ENCODE data around the gene SEC63. TPM values are rescaled to one million over a fixed set of nuclear protein-coding genes. Genes with fewer than 3 reads are reported as not detected.
"Not testable (repeated sequence)": the region's sequence is repeated elsewhere in the genome, so short reads cannot be mapped to it uniquely, and the experiment has no call there.

SEC63 gene
- total RNA-seq, 2 donors from 2014 or later, result 64.9 to 66.1 TPM

DNA sequence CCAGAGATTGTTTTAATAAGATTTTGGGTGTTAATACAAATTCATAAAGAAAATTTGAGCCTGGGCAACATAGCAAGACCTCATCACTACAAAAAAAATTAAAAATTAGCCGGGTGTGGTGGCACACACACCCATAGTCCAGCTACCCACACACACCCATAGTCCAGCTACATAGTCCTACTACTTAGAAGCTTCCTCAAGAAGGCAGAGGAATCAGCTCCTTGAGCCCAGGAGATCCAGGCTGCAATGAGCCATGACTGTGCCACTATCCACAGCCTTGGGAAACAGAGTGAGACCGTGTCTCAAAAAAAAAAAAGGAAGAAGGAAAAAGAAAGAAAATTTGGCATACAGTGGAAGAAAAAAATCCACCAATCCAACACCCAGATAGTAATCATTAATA, 16.8 kb downstream of the SEC63 start:
- ATAC-seq (peak; percentile 25), DNase-seq (no peak)
- intact Hi-C loops (cut with DNase I, micrococcal nuclease), result no loop called here

GRCh38 chr6:107936910-107937292, 21.1 kb downstream of the SEC63 start:
- intact Hi-C loops (cut with DNase I, micrococcal nuclease); DNase-seq; ATAC-seq: not testable (repeated sequence)

DNA sequence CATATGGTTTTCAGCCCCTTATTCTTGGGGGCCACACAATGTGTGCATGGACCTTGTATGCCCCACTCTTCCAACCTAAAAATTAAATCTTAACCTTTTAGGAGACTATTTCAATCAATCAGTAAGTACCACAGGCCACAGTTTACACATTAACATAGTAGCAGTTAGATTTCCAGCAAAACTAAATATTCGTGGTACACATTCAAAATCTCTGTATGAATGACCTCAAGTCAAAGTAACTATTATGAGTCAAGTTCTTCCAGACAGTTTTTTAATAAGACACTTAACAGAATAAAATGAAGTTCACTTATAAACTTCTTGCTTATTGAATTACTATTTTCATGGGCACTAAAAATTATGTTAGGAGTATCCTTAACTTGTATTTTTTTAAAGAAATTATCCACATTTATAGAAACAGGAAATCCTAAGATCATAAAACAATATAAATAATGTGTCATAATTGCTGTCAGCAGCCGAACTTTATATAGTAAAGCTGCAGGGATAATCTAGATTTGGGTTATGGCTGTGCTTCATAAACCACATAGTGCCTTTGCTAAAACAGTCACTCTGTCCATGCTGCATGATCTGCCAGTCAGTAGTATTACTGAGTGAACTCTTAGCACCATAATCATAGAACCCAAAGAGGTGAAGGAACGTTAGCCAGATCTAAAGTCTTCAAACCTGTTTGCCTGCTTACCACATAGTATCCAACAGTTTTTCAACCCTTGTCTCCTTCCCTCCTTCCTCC, 21.7 kb downstream of the SEC63 start:
- peak; percentile 85 for ATAC-seq
- intact Hi-C loops (cut with DNase I, micrococcal nuclease), result no loop called here
- no peak for DNase-seq

DNA sequence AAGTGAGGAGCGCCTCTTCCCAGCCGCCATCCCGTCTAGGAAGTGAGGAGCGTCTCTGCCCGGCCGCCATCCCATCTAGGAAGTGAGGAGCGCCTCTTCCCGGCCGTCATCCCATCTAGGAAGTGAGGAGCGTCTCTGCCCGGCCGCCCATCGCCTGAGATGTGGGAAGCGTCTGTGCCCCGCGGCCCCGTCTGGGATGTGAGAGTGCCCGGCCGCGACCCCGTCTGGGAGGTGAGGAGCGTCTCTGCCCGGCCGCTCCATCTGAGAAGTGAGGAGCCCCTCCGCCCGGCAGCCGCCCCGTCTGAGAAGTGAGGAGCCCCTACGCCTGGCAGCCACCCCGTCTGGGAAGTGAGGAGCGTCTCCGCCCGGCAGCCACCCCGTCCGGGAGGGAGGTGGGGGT, 23.8 kb downstream of the SEC63 start:
- DNase-seq; ATAC-seq; intact Hi-C loops (cut with DNase I, micrococcal nuclease): not testable (repeated sequence)

GRCh38 chr6:107932580-107932979, 25.4 kb downstream of the SEC63 start:
- DNase-seq, result no peak
- no peak for ATAC-seq
- intact Hi-C loops (cut with DNase I, micrococcal nuclease), result no loop called here

GRCh38 chr6:107931894-107932293, 26.1 kb downstream of the SEC63 start:
- intact Hi-C loops (cut with DNase I, micrococcal nuclease), result no loop called here
- ATAC-seq, result no peak
- no peak for DNase-seq

DNA sequence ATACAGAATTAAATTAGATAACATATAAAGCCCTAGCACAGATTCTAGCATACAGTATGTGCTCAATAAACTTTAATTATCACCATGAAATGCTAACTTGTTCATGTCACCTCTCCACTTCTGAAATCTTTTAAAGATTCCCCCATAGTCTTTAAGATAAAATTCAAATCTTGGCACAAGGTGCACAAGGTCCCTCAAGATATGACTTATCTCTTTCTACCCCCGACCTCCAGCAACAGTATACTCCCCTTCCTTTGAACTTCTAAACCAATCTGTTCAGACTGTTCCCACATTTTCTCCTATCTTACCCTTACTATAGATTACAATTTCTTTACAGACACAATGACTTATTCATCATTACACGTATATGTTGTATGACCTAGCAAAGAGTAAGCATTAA, 29.0 kb downstream of the SEC63 start:
- no peak for DNase-seq
- ATAC-seq, result no peak
- intact Hi-C loops (cut with DNase I, micrococcal nuclease), result no loop called here

- intact Hi-C loops (cut with DNase I, micrococcal nuclease); DNase-seq; ATAC-seq: not testable (repeated sequence)
Observed at GRCh38 chr6:107926697-107927544, 31.1 kb downstream of the SEC63 start.

- intact Hi-C loops (cut with DNase I, micrococcal nuclease), result no loop called here
- ATAC-seq, result no peak
- DNase-seq, result no peak
Observed at GRCh38 chr6:107917451-107918375, 40.3 kb downstream of the SEC63 start.

GRCh38 chr6:107916961-107917360, 41.0 kb downstream of the SEC63 start:
- DNase-seq; ATAC-seq; intact Hi-C loops (cut with DNase I, micrococcal nuclease): not testable (repeated sequence)

GRCh38 chr6:107911692-107912091, 46.3 kb downstream of the SEC63 start:
- DNase-seq (no peak), ATAC-seq (no peak)
- intact Hi-C loops (cut with DNase I, micrococcal nuclease), result no loop called here

DNA sequence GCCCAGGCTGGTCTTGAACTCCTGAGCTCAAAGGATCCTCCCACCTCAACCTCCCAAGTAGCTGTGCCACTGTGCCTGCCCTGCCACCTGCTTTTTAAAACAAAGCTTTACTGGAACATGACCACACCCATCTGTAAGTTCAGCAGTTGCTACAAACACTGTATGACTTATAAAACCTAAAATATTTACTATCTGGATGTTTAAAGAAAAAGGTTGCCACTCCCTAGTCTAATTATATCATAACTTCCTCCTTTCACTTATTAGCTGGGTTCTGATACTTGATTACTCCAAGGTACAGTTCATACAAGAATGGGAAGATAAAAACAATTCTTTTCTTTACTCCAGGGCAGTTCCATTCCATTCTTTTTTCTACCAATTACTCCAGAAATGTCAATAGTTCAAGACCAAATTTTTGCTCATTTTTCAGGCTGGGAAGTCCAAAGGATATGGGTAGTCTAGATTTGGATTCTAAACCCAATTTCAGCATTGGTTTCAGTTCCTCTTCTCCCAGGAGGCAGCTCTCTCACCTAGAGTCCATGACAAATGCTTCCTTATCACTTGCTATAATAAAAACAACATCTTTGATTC, 63.1 kb downstream of the SEC63 start:
- intact Hi-C loops (cut with DNase I, micrococcal nuclease), result no loop called here
- peak; percentile 95 for ATAC-seq
- peak; percentile 45 to 71 for DNase-seq

- DNase-seq; ATAC-seq; intact Hi-C loops (cut with DNase I, micrococcal nuclease): not testable (repeated sequence)
Observed at GRCh38 chr6:107890431-107890830, 67.6 kb downstream of the SEC63 start.

DNA sequence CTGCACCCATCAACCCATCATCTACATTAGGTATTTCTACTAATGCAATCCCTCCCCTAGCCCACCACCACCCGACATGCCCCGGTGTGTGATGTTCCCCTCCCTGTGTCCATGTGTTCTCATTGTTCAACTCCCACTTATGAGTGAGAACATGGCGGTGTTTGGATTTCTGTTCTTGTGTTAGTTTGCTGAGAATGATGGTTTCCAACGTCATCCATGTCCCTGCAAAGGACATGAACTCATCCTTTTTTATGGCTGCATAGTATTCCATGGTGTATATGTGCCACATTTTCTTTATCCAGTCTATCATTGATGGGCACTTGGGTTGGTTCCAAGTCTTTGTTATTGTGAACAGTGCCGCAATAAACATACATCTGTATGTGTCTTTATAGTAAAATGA, 72.1 kb downstream of the SEC63 start:
- DNase-seq; ATAC-seq; intact Hi-C loops (cut with DNase I, micrococcal nuclease): not testable (repeated sequence)

DNA sequence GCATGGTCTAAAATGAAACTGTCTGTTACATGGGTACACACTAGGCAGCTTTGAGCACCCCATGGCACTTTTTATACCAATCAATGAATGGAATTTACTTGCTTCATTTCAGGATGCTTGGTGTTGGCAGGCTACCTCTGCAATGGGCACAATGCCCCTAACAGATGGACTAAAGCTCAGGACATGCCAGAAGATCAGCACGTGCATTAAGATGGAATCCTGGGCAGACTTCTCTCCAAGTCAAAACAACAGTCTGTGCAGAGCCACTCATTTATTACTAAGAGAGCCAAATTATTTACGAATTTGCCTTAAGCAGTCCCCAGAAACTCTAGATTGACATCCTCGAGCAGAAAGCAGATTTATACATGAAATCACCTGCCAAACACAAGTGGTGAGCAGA, 78.1 kb downstream of the SEC63 start:
- DNase-seq (no peak), ATAC-seq (no peak)
- intact Hi-C loops (cut with DNase I, micrococcal nuclease), result no loop called here

DNA sequence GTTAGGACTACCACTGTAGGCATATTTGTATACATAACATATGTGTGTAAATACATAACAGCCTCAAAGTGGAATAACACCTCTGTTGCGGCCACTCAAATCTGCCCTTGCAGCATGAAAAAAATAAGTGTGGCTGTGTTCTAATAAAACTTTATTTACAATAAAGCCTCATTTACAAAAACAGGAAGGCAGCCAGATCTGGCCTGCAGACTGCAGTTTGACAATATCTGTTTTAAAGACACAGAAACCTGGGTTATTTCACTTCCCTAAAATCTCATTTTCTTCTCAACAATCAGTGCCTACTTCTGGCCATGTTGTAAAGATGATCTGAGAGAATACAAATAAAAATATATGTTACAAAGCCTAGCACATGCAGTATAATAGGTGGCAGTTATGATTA, 80.0 kb downstream of the SEC63 start:
- ATAC-seq (no peak), DNase-seq (no peak)
- intact Hi-C loops (cut with DNase I, micrococcal nuclease), result no loop called here

DNA sequence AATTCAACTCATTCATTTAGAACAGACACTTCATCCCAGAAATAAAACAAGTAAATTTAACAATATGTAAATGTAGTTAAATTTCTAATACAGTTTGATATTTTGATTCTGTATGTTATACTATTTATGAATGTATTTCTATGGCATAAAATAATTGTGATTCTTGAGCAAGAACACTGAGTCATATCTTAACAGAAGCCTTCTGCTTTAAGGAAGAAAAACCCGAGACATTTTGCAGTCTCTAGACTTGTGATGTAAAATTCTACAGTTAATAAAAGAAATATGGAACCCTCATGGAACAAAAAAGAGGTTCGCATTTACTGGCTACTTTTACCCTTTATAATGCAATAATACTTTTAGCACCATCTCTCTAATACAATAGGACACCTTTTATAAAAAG, 86.0 kb downstream of the SEC63 start:
- no peak for DNase-seq
- intact Hi-C loops (cut with DNase I, micrococcal nuclease), result no loop called here

DNA sequence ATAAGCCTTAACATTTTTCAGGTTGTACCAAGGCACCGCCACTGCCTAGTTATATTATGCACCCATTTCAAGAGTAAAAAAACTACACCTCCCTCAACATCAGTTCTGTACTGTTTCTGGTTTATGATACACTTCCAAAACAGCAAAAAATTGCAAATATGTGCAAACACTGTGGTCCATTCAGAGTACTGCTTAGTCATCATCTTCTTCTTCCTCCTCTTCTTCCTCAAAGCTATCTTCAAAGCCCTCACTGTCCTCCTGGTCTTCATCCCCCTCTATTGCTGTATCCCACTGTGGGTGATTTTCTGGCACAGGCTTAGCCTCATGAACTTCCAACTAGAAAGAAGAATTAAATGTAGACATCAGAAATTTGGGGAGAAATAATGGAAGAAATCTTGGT, 86.5 kb downstream of the SEC63 start:
- ATAC-seq; DNase-seq; intact Hi-C loops (cut with DNase I, micrococcal nuclease): not testable (repeated sequence)

More for the DNA sequence above, 86.0 kb downstream of the SEC63 start:
- no peak for ATAC-seq

GRCh38 chr6:107871016-107871415, 87.0 kb downstream of the SEC63 start:
- intact Hi-C loops (cut with DNase I, micrococcal nuclease), result no loop called here
- DNase-seq (no peak), ATAC-seq (no peak)
